ENCODE data around the gene AFAP1. TPM values are rescaled to one million over a fixed set of nuclear protein-coding genes. Genes with fewer than 3 reads are reported as not detected.

Gene AFAP1
- total and polyA plus RNA-seq, 8 donors = 23.6 to 31.4 (median 27.4) TPM

DNA sequence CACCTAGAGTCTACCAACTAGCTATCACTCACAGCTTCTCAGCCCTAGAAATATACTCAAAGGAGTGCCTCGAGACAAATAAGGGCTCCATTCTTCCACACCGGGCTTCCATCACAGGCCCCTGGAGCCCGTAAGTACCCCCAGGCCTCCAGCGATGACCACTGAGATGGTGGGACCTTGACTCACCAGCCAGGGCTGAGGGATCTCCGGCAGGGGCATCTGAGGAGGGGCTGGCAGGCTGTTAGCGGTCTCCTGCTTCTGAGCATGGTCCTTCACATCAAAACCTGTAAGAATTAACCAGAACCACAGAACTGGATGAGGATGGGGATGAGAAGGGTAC, 71.3 kb downstream of the AFAP1 start:
- Histone ChIP-seq H3K27me3 (no peaks in the 10 kb centered on the region), H3K9me3 (no peaks in the 10 kb centered on the region), H3K36me3 (peaks cover 0 to 8% of the 10 kb centered on the region in 2 donors), H3K4me3 (no peak overlapping the region), H3K27ac (peak overlapping the region in 1 of 2 donors; percentile 15), H3K4me1 (peaks cover 0 to 4% of the 10 kb centered on the region in 2 donors)
- intact Hi-C loops (cut with DNase I) = no loop called here
- DNase-seq (no peak), ATAC-seq (no peak)
- TF ChIP-seq, protein P1, sequence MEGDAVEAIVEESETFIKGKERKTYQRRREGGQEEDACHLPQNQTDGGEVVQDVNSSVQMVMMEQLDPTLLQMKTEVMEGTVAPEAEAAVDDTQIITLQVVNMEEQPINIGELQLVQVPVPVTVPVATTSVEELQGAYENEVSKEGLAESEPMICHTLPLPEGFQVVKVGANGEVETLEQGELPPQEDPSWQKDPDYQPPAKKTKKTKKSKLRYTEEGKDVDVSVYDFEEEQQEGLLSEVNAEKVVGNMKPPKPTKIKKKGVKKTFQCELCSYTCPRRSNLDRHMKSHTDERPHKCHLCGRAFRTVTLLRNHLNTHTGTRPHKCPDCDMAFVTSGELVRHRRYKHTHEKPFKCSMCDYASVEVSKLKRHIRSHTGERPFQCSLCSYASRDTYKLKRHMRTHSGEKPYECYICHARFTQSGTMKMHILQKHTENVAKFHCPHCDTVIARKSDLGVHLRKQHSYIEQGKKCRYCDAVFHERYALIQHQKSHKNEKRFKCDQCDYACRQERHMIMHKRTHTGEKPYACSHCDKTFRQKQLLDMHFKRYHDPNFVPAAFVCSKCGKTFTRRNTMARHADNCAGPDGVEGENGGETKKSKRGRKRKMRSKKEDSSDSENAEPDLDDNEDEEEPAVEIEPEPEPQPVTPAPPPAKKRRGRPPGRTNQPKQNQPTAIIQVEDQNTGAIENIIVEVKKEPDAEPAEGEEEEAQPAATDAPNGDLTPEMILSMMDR (IDR thresholded peaks at IDR 0.05) = no peak

DNA sequence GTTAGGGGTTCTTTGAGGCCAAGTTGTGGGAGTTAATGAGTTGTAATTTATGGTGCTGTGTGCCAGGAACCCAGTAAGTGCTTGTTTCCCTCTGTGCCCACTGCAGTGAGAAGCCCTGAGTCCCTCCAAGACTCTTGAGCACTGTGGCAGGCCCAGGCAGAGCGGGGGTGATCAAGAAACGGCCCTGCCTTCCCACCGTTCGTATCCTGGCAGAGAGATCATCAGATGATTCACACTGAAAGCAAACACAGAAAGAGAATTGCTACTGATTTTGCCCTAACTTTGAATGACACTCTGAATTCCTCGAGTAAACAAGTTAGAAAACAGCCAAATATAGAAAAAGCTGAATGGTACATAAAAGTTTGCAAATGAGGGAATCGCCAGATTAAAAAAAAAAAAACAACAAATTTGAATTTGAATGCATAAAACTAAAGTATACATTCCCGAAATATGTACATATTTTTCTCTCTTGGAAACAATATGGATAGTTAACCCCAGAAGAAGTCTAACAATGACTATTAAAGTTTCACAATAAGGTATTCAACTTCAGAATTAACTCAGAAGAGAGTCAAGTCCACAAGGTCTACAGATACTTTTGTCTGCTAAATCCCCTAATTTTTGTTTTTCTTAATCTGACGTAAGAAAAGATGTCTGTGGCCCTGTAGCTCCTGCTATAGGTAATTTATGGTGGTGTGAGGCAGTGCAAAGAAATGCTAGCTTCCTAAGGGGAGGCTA, 71.8 kb downstream of the AFAP1 start:
- no peaks in the 10 kb centered on the region for H3K27me3 ChIP-seq
- H3K9me3 ChIP-seq = no peaks in the 10 kb centered on the region
- H3K4me3 ChIP-seq = no peak overlapping the region
- TF ChIP-seq, protein P1 (IDR thresholded peaks at IDR 0.05) = no peak
- peaks cover 0 to 4% of the 10 kb centered on the region in 2 donors for H3K4me1 ChIP-seq
- ATAC-seq = no peak
- intact Hi-C loops (cut with DNase I) = no loop called here
- no peak for DNase-seq
- no peak overlapping the region for H3K27ac ChIP-seq
- peaks cover 0 to 8% of the 10 kb centered on the region in 2 donors for H3K36me3 ChIP-seq

DNA sequence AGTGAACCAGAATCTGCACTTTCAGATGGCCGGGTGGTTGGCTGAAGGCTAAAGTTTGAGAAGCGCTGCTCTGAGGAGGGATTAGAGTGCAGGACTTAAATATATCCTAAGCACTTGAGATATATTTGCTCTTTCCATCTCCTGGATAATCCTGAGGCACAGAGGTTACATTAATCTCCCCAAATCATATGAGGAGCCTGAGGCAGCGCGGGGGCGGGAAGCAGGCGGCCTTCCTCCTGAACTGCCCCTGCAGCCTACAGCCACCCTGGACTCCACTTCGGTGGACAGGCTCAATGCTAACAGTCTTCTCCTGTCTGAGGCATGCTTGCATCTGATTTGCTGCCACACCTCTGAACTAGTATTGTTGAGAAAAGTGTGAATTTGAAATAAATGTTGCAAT, 72.5 kb downstream of the AFAP1 start:
- TF ChIP-seq, protein P1 (IDR thresholded peaks at IDR 0.05) = no peak
- intact Hi-C loops (cut with DNase I) = no loop called here
- H3K9me3 ChIP-seq = no peaks in the 10 kb centered on the region
- DNase-seq (no peak), ATAC-seq (no peak)
- H3K36me3 ChIP-seq = peaks cover 0 to 8% of the 10 kb centered on the region in 2 donors
- no peaks in the 10 kb centered on the region for H3K27me3 ChIP-seq
- no peak overlapping the region for H3K4me3 ChIP-seq
- H3K4me1 ChIP-seq = peaks cover 0 to 4% of the 10 kb centered on the region in 2 donors
- H3K27ac ChIP-seq = no peak overlapping the region

DNA sequence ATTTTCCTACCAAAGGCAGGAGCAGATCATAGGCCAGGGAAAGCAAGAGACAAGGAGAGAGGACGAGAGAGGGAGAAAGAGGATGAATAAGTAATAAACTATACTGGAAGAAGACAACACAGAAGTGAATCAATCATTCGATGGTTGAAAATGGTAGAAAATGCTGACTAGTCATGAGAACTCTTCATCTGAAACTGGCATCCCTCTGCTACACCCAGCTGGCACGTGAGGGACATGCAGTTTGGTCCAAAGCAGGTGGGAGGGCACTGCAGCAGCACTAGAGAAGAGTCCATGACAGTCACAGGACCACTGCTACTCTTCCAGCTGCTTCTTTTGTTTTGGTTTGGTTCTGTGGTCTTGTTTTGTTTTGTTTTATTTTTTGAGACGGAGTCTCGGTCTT, 74.1 kb downstream of the AFAP1 start:
- Histone ChIP-seq H3K36me3 (peaks cover 0 to 8% of the 10 kb centered on the region in 2 donors), H3K4me3 (no peak overlapping the region), H3K27me3 (no peaks in the 10 kb centered on the region), H3K27ac (no peak overlapping the region), H3K4me1 (peaks cover 0 to 7% of the 10 kb centered on the region in 2 donors), H3K9me3 (no peaks in the 10 kb centered on the region)
- TF ChIP-seq, protein P1 (IDR thresholded peaks at IDR 0.05) = no peak
- intact Hi-C loops (cut with DNase I) = no loop called here
- ATAC-seq (no peak), DNase-seq (no peak)

DNA sequence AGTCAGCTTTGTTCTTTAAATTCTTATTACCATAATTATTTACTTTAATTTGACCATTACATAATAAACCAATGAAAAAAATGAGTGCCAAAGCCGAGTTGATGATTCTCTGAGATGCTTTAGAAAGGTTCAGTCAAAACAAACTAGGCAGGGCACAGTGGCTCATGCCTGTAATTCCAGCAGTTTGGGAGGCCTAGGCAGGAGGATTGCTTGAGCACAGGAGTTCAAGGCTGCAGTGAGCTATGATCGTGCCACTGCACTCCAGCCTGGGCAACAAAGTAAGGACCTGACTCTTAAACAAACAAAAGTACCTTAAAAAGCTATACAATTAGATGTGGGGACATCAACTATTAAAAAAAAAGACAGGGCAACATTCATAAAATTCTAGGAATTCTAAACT, 75.0 kb downstream of the AFAP1 start:
- TF ChIP-seq, protein P1 (IDR thresholded peaks at IDR 0.05) = no peak
- Histone ChIP-seq H3K27ac (no peak overlapping the region), H3K4me1 (peaks cover 0 to 7% of the 10 kb centered on the region in 2 donors), H3K36me3 (peaks cover 0 to 8% of the 10 kb centered on the region in 2 donors), H3K4me3 (no peak overlapping the region), H3K27me3 (no peaks in the 10 kb centered on the region), H3K9me3 (no peaks in the 10 kb centered on the region)
- DNase-seq (no peak), ATAC-seq (no peak)
- intact Hi-C loops (cut with DNase I) = no loop called here

All from left lung (tissue), 10 donors.